ENCODE results near the gene POLR1H. TPM values are rescaled to one million over a fixed set of nuclear protein-coding genes. Genes with fewer than 3 reads are reported as not detected.
A peak's percentile ranks its signal among the peaks of the same experiment; 100 is the strongest.

POLR1H gene
- polyA plus RNA-seq, 2 of the 4 experiments (the other 2 are of a cell fraction) = 25.5 to 34.6 TPM

DNA sequence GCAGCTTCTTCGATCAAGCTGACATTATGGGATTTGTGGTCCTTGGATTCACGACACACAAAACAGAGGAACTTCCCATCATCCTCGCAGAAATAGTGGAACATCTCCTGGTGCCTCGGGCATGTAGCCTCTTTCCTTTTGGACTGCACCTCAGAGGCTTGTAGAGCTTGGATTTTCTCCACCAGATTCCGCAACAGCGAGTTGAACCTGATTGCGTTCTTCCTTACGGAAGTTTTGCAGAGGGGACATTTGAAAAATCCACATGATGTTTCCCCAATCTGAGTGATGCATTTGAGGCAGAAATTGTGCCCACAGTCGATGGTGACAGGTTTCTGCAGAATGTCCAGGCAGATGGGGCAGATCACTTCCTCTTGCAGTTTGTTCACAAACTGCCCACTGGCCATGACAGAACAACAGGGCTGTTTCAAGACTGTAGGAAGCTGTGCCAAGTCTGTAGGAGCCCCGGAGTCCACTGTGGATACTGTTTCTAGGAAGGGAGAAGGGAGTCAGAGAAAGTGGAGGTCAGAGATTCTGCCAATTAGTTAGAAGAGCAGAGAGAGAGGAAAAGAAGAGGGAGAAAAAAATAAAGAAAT, 51.4 kb downstream of the POLR1H start:
- Histone ChIP-seq H3K27ac (peak overlapping the region; percentile 48 to 73; a peak in 5 of 6 replicates), H3K4me1 (peaks cover 33% of the 10 kb centered on the region), H3K4me2 (peak overlapping the region; percentile 79), H3K4me3 (peak overlapping the region; percentile 17; the same call in 2 of the 3 replicates), H3K9me3 (no peaks in the 10 kb centered on the region)
- ChIA-PET CTCF (interaction anchor here (1.1 to 16.7 kb wide), 3 partner anchors 10 to 107 kb away, joined by 4 to 353 read pairs (median 21); partner anchors contain the start of gene TRIM40), POLR2A (no interaction called here)
- no peak for FAIRE-seq
- 54% methylated on average over 10 of the region's 10 CpGs for WGBS (ENCODE audit: missing lambda C conversion rate)
- no peak for TF ChIP-seq ESRRA (IDR thresholded peaks at IDR 0.05; ENCODE audit: borderline replicate concordance, low read length)
- TF ChIP-seq EHF (CRISPR knock-in tag; IDR thresholded peaks at IDR 0.05) = no peak
- TF ChIP-seq NR3C1 (IDR thresholded peaks at IDR 0.05) = no peak
- no peak for TF ChIP-seq JUN (IDR thresholded peaks at IDR 0.05)
- ATAC-seq = peak in 1 of 2 experiments; percentile 66; a peak in 4 of 6 replicates
- no peak for DNase-seq (ENCODE audit: low read depth in 1 of 2, low spot score in 1 of 2)

- DNase-seq (ENCODE audit: low read depth in 1 of 2, low spot score in 1 of 2) = peak in 1 of 2 experiments; percentile 37
- 37% methylated on average over 3 of the region's 3 CpGs for WGBS (ENCODE audit: missing lambda C conversion rate)
- POLR2A ChIA-PET = no interaction called here
- ATAC-seq = peak; percentile 54 to 85; a peak in 5 of 6 replicates
- CTCF ChIA-PET = interaction anchor here (3.6 to 16.7 kb wide), 2 partner anchors 10 to 17 kb away, joined by 21 to 353 read pairs; partner anchors contain the start of gene TRIM40
- H3K9me3 ChIP-seq = no peaks in the 10 kb centered on the region
- peaks cover 29% of the 10 kb centered on the region for H3K4me1 ChIP-seq
- H3K4me3 ChIP-seq = peak within 1 kb of the TSS; percentile 17; the same call in 2 of the 3 replicates
- TF ChIP-seq CEBPB (IDR thresholded peaks at IDR 0.05) (0 out of 4 replicates have a peak, but pooled peaks of 1 of the 2 experiments have one; percentile 29), ESRRA (IDR thresholded peaks at IDR 0.05; ENCODE audit: borderline replicate concordance, low read length) (no peak)
- H3K27ac ChIP-seq = peak within 1 kb of the TSS; percentile 58 to 73
- no peak for FAIRE-seq
- H3K4me2 ChIP-seq = peak within 1 kb of the TSS; percentile 79
Observed at GRCh38 chr6:30113003-30113759, 52.1 kb downstream of the POLR1H start, which contains the start of gene TRIM31. Gene TRIM31 (minus strand): TSS chr6:30113090. CDS start chr6:30112805, 285 bp downstream.

- no peak for TF ChIP-seq BHLHE40 (IDR thresholded peaks at IDR 0.05; ENCODE audit: low read depth, low read length)
- TF ChIP-seq ZC3H11A (IDR thresholded peaks at IDR 0.05) = no peak
- no peak for TF ChIP-seq ESRRA (IDR thresholded peaks at IDR 0.05; ENCODE audit: borderline replicate concordance, low read length)
- TF ChIP-seq NFE2L2 (conservative IDR thresholded peaks at IDR 0.05; ENCODE audit: low read length) = no peak
- TF ChIP-seq, protein P1, sequence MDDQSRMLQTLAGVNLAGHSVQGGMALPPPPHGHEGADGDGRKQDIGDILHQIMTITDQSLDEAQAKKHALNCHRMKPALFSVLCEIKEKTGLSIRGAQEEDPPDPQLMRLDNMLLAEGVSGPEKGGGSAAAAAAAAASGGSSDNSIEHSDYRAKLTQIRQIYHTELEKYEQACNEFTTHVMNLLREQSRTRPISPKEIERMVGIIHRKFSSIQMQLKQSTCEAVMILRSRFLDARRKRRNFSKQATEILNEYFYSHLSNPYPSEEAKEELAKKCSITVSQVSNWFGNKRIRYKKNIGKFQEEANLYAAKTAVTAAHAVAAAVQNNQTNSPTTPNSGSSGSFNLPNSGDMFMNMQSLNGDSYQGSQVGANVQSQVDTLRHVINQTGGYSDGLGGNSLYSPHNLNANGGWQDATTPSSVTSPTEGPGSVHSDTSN (IDR thresholded peaks at IDR 0.05) = no peak
- no peak for TF ChIP-seq HEYL (CRISPR knock-in tag; IDR thresholded peaks at IDR 0.05)
- TF ChIP-seq FOXS1 (CRISPR knock-in tag; IDR thresholded peaks at IDR 0.05) = no peak
- no peak for TF ChIP-seq TP53 (CRISPR knock-in tag; IDR thresholded peaks at IDR 0.05)
- no peak for TF ChIP-seq ZSCAN20 (CRISPR knock-in tag; IDR thresholded peaks at IDR 0.05)
- no peak for TF ChIP-seq RAD21 (conservative IDR thresholded peaks at IDR 0.05 in 1 of 2, IDR thresholded peaks at IDR 0.05 in 1 of 2)
- TF ChIP-seq, protein P2, sequence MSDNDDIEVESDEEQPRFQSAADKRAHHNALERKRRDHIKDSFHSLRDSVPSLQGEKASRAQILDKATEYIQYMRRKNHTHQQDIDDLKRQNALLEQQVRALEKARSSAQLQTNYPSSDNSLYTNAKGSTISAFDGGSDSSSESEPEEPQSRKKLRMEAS (IDR thresholded peaks at IDR 0.05) = no peak
- TF ChIP-seq HOXA7 (CRISPR knock-in tag; IDR thresholded peaks at IDR 0.05) = no peak
- TF ChIP-seq CHD4 (IDR thresholded peaks at IDR 0.05; ENCODE audit: borderline replicate concordance) = no peak
- no peak for TF ChIP-seq EHMT2 (IDR thresholded peaks at IDR 0.05; ENCODE audit: low read depth)
- no peak for FAIRE-seq
- CTCF ChIA-PET = interaction anchor here (3.6 to 16.7 kb wide), 2 partner anchors 11 to 16 kb away, joined by 21 to 353 read pairs; partner anchors contain the start of gene TRIM40
- Histone ChIP-seq H3K27ac (peak overlapping the region; percentile 58 to 73; a peak in 5 of 6 replicates), H3K4me3 (no peak overlapping the region), H3K9me3 (no peaks in the 10 kb centered on the region), H3K4me2 (peak overlapping the region; percentile 79), H3K4me1 (peaks cover 34% of the 10 kb centered on the region)
- 39% methylated on average over 1 of the region's 1 CpG for WGBS (ENCODE audit: missing lambda C conversion rate)
- no peak for DNase-seq (ENCODE audit: low read depth in 1 of 2, low spot score in 1 of 2)
- POLR2A ChIA-PET = no interaction called here
- peak in 1 of 2 experiments; percentile 24; a peak in 1 of 6 replicates for ATAC-seq
Observed at GRCh38 chr6:30113841-30114240, 52.8 kb downstream of the POLR1H start.

Small RNA genes within 50 kb of the gene (small RNA-seq; reads per million reads assigned to genes)
- gene RF02218 (0 reads per million in 6 experiments), gene RF02219 (0 reads per million in 6 experiments), gene RF02220 (0 reads per million in 6 experiments)

Other genes starting within 250 kb of the POLR1H start
- gene HLA-G, start 233.4 kb upstream of the POLR1H start, polyA plus RNA-seq (2011; rRNA removed) = not detected in 2 replicates
- 0.06 TPM in 1 of 3 replicates, not detected in the others for gene HLA-G, start 233.4 kb upstream of the POLR1H start, polyA plus RNA-seq (2017; fragmentation: RNase III; extraction: RNeasy Plus Mini Kit Qiagen cat#74134 plus additional on column Dnase treatment)
- 78.8 and 86.5 TPM in 2 replicates for gene HLA-A, start 118.7 kb upstream of the POLR1H start, polyA plus RNA-seq (2011; rRNA removed)
- 81.8 to 95.0 TPM (median 90.7 TPM) in 3 replicates for gene HLA-A, start 118.7 kb upstream of the POLR1H start, polyA plus RNA-seq (2017; fragmentation: RNase III; extraction: RNeasy Plus Mini Kit Qiagen cat#74134 plus additional on column Dnase treatment)
- 61.6 and 78.6 TPM in 2 replicates for gene PPP1R11, start 5.9 kb downstream of the POLR1H start, polyA plus RNA-seq (2011; rRNA removed)
- 33.8 to 36.3 TPM (median 34.3 TPM) in 3 replicates for gene PPP1R11, start 5.9 kb downstream of the POLR1H start, polyA plus RNA-seq (2017; fragmentation: RNase III; extraction: RNeasy Plus Mini Kit Qiagen cat#74134 plus additional on column Dnase treatment)
- 0.05 TPM in 1 of 2 replicates, not detected in the other for gene RNF39, start 14.5 kb downstream of the POLR1H start, polyA plus RNA-seq (2011; rRNA removed)
- gene RNF39, start 14.5 kb downstream of the POLR1H start, polyA plus RNA-seq (2017; fragmentation: RNase III; extraction: RNeasy Plus Mini Kit Qiagen cat#74134 plus additional on column Dnase treatment) = 0.07 TPM in 1 of 3 replicates, not detected in the others
- 2.9 and 4.0 TPM in 2 replicates for gene TRIM31, start 51.8 kb downstream of the POLR1H start, polyA plus RNA-seq (2011; rRNA removed)
- gene TRIM31, start 51.8 kb downstream of the POLR1H start, polyA plus RNA-seq (2017; fragmentation: RNase III; extraction: RNeasy Plus Mini Kit Qiagen cat#74134 plus additional on column Dnase treatment) = 3.1 to 3.3 TPM (median 3.2 TPM) in 3 replicates
- gene TRIM40, start 74.9 kb downstream of the POLR1H start, polyA plus RNA-seq (2011; rRNA removed) = 0.05 and 0.07 TPM in 2 replicates
- gene TRIM40, start 74.9 kb downstream of the POLR1H start, polyA plus RNA-seq (2017; fragmentation: RNase III; extraction: RNeasy Plus Mini Kit Qiagen cat#74134 plus additional on column Dnase treatment) = 0.05 TPM in 1 of 3 replicates, not detected in the others
- gene TRIM10, start 99.9 kb downstream of the POLR1H start, polyA plus RNA-seq (2011; rRNA removed) = 0.09 and 0.12 TPM in 2 replicates
- 0.03 TPM in 2 of 3 replicates, not detected in the other for gene TRIM10, start 99.9 kb downstream of the POLR1H start, polyA plus RNA-seq (2017; fragmentation: RNase III; extraction: RNeasy Plus Mini Kit Qiagen cat#74134 plus additional on column Dnase treatment)
- 0.08 and 0.37 TPM in 2 replicates for gene TRIM15, start 102.3 kb downstream of the POLR1H start, polyA plus RNA-seq (2011; rRNA removed)
- gene TRIM15, start 102.3 kb downstream of the POLR1H start, polyA plus RNA-seq (2017; fragmentation: RNase III; extraction: RNeasy Plus Mini Kit Qiagen cat#74134 plus additional on column Dnase treatment) = 0.04 to 0.09 TPM (median 0.08 TPM) in 3 replicates
- gene TRIM26, start 152.1 kb downstream of the POLR1H start, polyA plus RNA-seq (2011; rRNA removed) = 23.3 and 30.4 TPM in 2 replicates
- gene TRIM26, start 152.1 kb downstream of the POLR1H start, polyA plus RNA-seq (2017; fragmentation: RNase III; extraction: RNeasy Plus Mini Kit Qiagen cat#74134 plus additional on column Dnase treatment) = 28.2 to 31.1 TPM (median 30.4 TPM) in 3 replicates